K562 (cell line): ENCODE measurements around the gene STUM. TPM values are rescaled to one million over a fixed set of nuclear protein-coding genes. Genes with fewer than 3 reads are reported as not detected.

Experiments
- CCAR2 ChIP-seq: fragments of 200-400 bp; formaldehyde crosslinking; IDR thresholded peaks from 2 replicates; pipeline ENCODE4 v1.6.1; 2017; ENCODE audit warnings: mild to moderate bottlenecking, low read depth, low read length
- ESRRA ChIP-seq: fragments of 450-650 bp; IDR thresholded peaks from 2 replicates; pipeline ENCODE4 v1.6.1; 2014; ENCODE audit warnings: low read depth, mild to moderate bottlenecking, moderate library complexity, borderline replicate concordance
- GATA2 ChIP-seq: sonication (generic); formaldehyde crosslinking; IDR thresholded peaks from 2 replicates; pipeline ENCODE4 v1.4.0; 2020; ENCODE audit warnings: mild to moderate bottlenecking, missing genetic modification reagents
- HIVEP1 ChIP-seq: fragments of 250-450 bp; sonication (Bioruptor Pico); IDR thresholded peaks from 2 replicates; pipeline ENCODE4 v1.4.0; 2020; ENCODE audit warnings: mild to moderate bottlenecking
- LEF1 ChIP-seq: fragments of 450-650 bp; IDR thresholded peaks from 2 replicates; pipeline ENCODE4 v1.6.1; 2016; ENCODE audit warnings: mild to moderate bottlenecking
- PML ChIP-seq: IDR thresholded peaks from 2 replicates; pipeline ENCODE4 v1.6.1; 2012; ENCODE audit warnings: low read length, inconsistent platforms
- PRMT5 ChIP-seq: sonication (generic); formaldehyde crosslinking; IDR thresholded peaks from 2 replicates; pipeline ENCODE4 v1.5.0; 2020; ENCODE audit warnings: missing genetic modification reagents
- SNRNP70 ChIP-seq: fragments of 200-400 bp; formaldehyde crosslinking; optimal IDR thresholded peaks from 2 replicates; pipeline ENCODE3; 2017; ENCODE audit warnings: low read depth, low read length
- SOX6 ChIP-seq: fragments of 450-650 bp; IDR thresholded peaks from 2 replicates; pipeline ENCODE4 v1.6.1; 2014; ENCODE audit warnings: mild to moderate bottlenecking
- STAT5A ChIP-seq: IDR thresholded peaks from 2 replicates; pipeline ENCODE4 v1.6.1; 2012; ENCODE audit warnings: low read length, inconsistent platforms, borderline replicate concordance
- TAL1 ChIP-seq: fragments of 450-650 bp; IDR thresholded peaks from 2 replicates; pipeline ENCODE4 v1.6.1; 2016; ENCODE audit warnings: mild to moderate bottlenecking
- ZNF274 ChIP-seq: IDR thresholded peaks from 2 replicates; pipeline ENCODE4 v1.6.1; 2011; ENCODE audit warnings: low read depth, mild to moderate bottlenecking, low read length, moderate library complexity, borderline replicate concordance
- ZSCAN32 ChIP-seq: fragments of 450-650 bp; formaldehyde crosslinking; IDR thresholded peaks from 2 replicates; pipeline ENCODE4 v1.4.0; 2020; ENCODE audit warnings: mild to moderate bottlenecking, moderate library complexity
- ZZZ3 ChIP-seq: fragments of 450-650 bp; IDR thresholded peaks from 2 replicates; pipeline ENCODE4 v1.6.1; 2016; ENCODE audit warnings: antibody characterized with exemption, mild to moderate bottlenecking, moderate library complexity
- polyA plus RNA-seq, 8 experiments: library from polyadenylated mRNA; depleted of rRNA in 4 of 8; stranded (reverse) in 5 of 8; unstranded in 3 of 8; fragments of >200 nt; fragmentation: Nextera tagmentation in 2 of 8; fragmentation: Illumina TruSeq in 1 of 8; extraction: Ambion mirVana in 2 of 8; extraction: Trizol in 1 of 8; gene quantifications; 2 replicates each; pipeline versions ENCODE4 v1.2.1 to v1.2.3, GENCODE V29; 2011 to 2014; ENCODE audit warnings: inconsistent platforms in 1 of 8, missing spikeins in 1 of 8
- total RNA-seq, 7 experiments: library from RNA; depleted of rRNA in 6 of 7; stranded (reverse); fragments of >200 nt in 6 of 7; fragmentation: Illumina TruSeq in 2 of 7; extraction: Trizol in 2 of 7; gene quantifications; 2 replicates each; pipeline versions ENCODE4 v1.2.1 to v1.2.3, GENCODE V29; 2011 to 2021; ENCODE audit warnings: low replicate concordance in 1 of 7
- TF ChIP-seq, protein P1 (sequence below): fragments of 250-450 bp; sonication (Bioruptor Pico); IDR thresholded peaks from 2 replicates; pipeline ENCODE4 v1.5.1; 2021; ENCODE audit warnings: mild to moderate bottlenecking
- TF ChIP-seq, protein P2 (sequence below): sonication (generic); formaldehyde crosslinking; IDR thresholded peaks from 2 replicates; pipeline ENCODE4 v1.8.0; 2022; ENCODE audit warnings: mild to moderate bottlenecking, low read depth, missing genetic modification reagents
- TF ChIP-seq, protein P3 (sequence below): fragments of 250-450 bp; sonication (Bioruptor Pico); IDR thresholded peaks from 2 replicates; pipeline ENCODE4 v1.5.0; 2021
- TF ChIP-seq, protein P4 (sequence below): sonication (generic); formaldehyde crosslinking; IDR thresholded peaks from 2 replicates; pipeline ENCODE4 v1.8.0; 2022; ENCODE audit warnings: mild to moderate bottlenecking, missing genetic modification reagents
- TF ChIP-seq, protein P5 (sequence below): fragments of 200-800 bp; sonication (Bioruptor generic); IDR thresholded peaks from 2 replicates; pipeline ENCODE4 v1.6.1; 2016; ENCODE audit warnings: missing genetic modification characterization, missing compliant biosample characterization

Gene STUM
- total and polyA plus RNA-seq, 9 of the 15 experiments (the other 6 are each of a cell fraction or from before 2014, with no cell fraction given): not detected

DNA sequence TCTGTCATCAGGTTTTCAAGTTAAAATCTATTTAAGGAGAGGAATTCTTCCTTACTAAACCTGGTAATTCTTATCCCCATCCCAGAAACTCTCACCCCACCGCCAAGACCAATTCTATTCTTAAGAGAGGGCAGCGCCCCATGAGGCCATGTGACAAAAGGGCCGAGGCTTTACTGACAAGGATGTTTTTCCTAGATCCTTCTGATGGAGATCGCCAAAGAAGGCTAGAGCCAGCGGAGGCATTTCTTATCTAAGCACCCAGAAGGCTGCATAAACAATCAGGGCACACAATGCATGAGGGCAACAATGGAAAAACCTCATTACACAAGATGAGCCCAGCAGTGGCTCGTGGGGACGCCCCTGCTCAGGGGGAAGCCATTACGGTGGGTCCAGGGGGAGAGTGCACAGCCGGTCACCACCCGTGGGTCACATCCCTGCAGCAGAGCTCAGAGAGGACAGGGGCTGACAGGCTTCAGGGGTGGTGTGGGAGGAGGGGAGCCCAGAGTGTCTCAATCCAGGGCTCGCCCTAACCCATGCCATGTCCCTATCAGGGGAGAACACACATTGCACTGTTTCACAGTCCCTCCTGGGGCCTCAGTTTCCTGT lies 101.8 kb downstream of the STUM start (continued):
- TF ChIP-seq, protein P1, sequence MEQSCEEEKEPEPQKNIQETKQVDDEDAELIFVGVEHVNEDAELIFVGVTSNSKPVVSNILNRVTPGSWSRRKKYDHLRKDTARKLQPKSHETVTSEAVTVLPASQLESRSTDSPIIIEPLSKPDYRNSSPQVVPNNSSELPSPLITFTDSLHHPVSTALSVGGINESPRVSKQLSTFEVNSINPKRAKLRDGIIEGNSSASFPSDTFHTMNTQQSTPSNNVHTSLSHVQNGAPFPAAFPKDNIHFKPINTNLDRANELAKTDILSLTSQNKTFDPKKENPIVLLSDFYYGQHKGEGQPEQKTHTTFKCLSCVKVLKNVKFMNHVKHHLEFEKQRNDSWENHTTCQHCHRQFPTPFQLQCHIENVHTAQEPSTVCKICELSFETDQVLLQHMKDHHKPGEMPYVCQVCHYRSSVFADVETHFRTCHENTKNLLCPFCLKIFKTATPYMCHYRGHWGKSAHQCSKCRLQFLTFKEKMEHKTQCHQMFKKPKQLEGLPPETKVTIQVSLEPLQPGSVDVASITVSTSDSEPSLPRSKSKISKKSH (CRISPR knock-in tag): no peak
- TF ChIP-seq PML (no peak), LEF1 (no peak), ZZZ3 (no peak), GATA2 (CRISPR knock-in tag) (no peak), ESRRA (0 out of 2 replicates have a peak, but pooled peaks have one; percentile 53), ZNF274 (no peak), TAL1 (peak; percentile 44; the same call in 1 of the 2 replicates), ZSCAN32 (no peak), SOX6 (peak; percentile 86), STAT5A (no peak), PRMT5 (CRISPR knock-in tag) (no peak), CCAR2 (no peak), SNRNP70 (no peak), HIVEP1 (no peak)
- TF ChIP-seq, protein P2, sequence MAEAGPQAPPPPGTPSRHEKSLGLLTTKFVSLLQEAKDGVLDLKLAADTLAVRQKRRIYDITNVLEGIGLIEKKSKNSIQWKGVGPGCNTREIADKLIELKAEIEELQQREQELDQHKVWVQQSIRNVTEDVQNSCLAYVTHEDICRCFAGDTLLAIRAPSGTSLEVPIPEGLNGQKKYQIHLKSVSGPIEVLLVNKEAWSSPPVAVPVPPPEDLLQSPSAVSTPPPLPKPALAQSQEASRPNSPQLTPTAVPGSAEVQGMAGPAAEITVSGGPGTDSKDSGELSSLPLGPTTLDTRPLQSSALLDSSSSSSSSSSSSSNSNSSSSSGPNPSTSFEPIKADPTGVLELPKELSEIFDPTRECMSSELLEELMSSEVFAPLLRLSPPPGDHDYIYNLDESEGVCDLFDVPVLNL (CRISPR knock-in tag): no peak
- TF ChIP-seq, protein P3, sequence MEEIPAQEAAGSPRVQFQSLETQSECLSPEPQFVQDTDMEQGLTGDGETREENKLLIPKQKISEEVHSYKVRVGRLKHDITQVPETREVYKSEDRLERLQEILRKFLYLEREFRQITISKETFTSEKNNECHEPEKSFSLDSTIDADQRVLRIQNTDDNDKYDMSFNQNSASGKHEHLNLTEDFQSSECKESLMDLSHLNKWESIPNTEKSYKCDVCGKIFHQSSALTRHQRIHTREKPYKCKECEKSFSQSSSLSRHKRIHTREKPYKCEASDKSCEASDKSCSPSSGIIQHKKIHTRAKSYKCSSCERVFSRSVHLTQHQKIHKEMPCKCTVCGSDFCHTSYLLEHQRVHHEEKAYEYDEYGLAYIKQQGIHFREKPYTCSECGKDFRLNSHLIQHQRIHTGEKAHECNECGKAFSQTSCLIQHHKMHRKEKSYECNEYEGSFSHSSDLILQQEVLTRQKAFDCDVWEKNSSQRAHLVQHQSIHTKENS: no peak
- TF ChIP-seq, protein P4, sequence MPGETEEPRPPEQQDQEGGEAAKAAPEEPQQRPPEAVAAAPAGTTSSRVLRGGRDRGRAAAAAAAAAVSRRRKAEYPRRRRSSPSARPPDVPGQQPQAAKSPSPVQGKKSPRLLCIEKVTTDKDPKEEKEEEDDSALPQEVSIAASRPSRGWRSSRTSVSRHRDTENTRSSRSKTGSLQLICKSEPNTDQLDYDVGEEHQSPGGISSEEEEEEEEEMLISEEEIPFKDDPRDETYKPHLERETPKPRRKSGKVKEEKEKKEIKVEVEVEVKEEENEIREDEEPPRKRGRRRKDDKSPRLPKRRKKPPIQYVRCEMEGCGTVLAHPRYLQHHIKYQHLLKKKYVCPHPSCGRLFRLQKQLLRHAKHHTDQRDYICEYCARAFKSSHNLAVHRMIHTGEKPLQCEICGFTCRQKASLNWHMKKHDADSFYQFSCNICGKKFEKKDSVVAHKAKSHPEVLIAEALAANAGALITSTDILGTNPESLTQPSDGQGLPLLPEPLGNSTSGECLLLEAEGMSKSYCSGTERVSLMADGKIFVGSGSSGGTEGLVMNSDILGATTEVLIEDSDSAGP: no peak
- TF ChIP-seq, protein P5, sequence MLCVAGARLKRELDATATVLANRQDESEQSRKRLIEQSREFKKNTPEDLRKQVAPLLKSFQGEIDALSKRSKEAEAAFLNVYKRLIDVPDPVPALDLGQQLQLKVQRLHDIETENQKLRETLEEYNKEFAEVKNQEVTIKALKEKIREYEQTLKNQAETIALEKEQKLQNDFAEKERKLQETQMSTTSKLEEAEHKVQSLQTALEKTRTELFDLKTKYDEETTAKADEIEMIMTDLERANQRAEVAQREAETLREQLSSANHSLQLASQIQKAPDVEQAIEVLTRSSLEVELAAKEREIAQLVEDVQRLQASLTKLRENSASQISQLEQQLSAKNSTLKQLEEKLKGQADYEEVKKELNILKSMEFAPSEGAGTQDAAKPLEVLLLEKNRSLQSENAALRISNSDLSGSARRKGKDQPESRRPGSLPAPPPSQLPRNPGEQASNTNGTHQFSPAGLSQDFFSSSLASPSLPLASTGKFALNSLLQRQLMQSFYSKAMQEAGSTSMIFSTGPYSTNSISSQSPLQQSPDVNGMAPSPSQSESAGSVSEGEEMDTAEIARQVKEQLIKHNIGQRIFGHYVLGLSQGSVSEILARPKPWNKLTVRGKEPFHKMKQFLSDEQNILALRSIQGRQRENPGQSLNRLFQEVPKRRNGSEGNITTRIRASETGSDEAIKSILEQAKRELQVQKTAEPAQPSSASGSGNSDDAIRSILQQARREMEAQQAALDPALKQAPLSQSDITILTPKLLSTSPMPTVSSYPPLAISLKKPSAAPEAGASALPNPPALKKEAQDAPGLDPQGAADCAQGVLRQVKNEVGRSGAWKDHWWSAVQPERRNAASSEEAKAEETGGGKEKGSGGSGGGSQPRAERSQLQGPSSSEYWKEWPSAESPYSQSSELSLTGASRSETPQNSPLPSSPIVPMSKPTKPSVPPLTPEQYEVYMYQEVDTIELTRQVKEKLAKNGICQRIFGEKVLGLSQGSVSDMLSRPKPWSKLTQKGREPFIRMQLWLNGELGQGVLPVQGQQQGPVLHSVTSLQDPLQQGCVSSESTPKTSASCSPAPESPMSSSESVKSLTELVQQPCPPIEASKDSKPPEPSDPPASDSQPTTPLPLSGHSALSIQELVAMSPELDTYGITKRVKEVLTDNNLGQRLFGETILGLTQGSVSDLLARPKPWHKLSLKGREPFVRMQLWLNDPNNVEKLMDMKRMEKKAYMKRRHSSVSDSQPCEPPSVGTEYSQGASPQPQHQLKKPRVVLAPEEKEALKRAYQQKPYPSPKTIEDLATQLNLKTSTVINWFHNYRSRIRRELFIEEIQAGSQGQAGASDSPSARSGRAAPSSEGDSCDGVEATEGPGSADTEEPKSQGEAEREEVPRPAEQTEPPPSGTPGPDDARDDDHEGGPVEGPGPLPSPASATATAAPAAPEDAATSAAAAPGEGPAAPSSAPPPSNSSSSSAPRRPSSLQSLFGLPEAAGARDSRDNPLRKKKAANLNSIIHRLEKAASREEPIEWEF (CRISPR knock-in tag): no peak
